Transverse colon (tissue), 4 donors: ENCODE data around the gene PLEKHA6. TPM values are rescaled to one million over a fixed set of nuclear protein-coding genes. Genes with fewer than 3 reads are reported as not detected.

Experiments used
- DNase-seq: peaks from one replicate; pipeline ENCODE4 v3.0.0-alpha.2; 2019
- H3K27ac ChIP-seq, 4 donors: fragments of 200-600 bp; sonication (generic); 2 replicates each; pipeline ENCODE4 v1.5.1; 2016 to 2018; ENCODE audit warnings: inconsistent platforms in 4 of 4
- H3K27me3 ChIP-seq: fragments of 200-600 bp; sonication (generic); 2 replicates; pipeline ENCODE4 v1.5.1; 2017; ENCODE audit warnings: inconsistent platforms
- H3K36me3 ChIP-seq, 4 donors: fragments of 200-600 bp; sonication (generic); 2 replicates each; pipeline ENCODE4 v1.5.1; 2017 to 2019; ENCODE audit warnings: inconsistent platforms in 4 of 4
- H3K4me1 ChIP-seq, 4 donors: fragments of 200-600 bp; sonication (generic); 2 replicates each; pipeline ENCODE4 v1.5.1; 2017 to 2020; ENCODE audit warnings: inconsistent platforms in 4 of 4
- H3K4me3 ChIP-seq, 4 donors: fragments of 200-600 bp; sonication (generic); 1 replicate in 1 of 4; 2 replicates in 3 of 4; pipeline versions ENCODE4 v1.5.1 to v1.6.1; 2017 to 2019; ENCODE audit warnings: inconsistent platforms in 4 of 4
- H3K9me3 ChIP-seq, 2 donors: fragments of 200-600 bp; sonication (generic); 2 replicates each; pipeline ENCODE4 v1.5.1; 2017 to 2019; ENCODE audit warnings: inconsistent platforms in 2 of 2
- EP300 ChIP-seq: sonication (generic); formaldehyde crosslinking; IDR thresholded peaks from one replicate; pipeline ENCODE4 v1.6.1; 2017; ENCODE audit warnings: antibody characterized with exemption, low read depth
- POLR2A ChIP-seq: fragments of 450-650 bp; IDR thresholded peaks from one replicate; pipeline ENCODE4 v1.6.1; 2016; ENCODE audit warnings: antibody characterized with exemption, mild to moderate bottlenecking, moderate library complexity
- POLR2AphosphoS5 ChIP-seq, 3 donors: sonication (generic); formaldehyde crosslinking; IDR thresholded peaks; one replicate each; pipeline ENCODE4 v1.6.1; 2016; ENCODE audit warnings: antibody characterized with exemption in 3 of 3
- WGBS, 2 donors: methylation state at CpG; one replicate each; pipeline ENCODE4 v1.1.5; 2018; ENCODE audit warnings: low coverage in 1 of 2; 5-methylcytosine and 5-hydroxymethylcytosine counted together
- in situ Hi-C, 4 donors: fragments of 200-750 bp; cut with MboI; loops; one replicate each; pipeline versions ENCODE4 v1.15.0 to v1.15.1; 2017; ENCODE audit warnings: low sequenced_read_pairs in 3 of 4, low pct_ligation_motif_present in 1 of 4, low pct_unique_long_range_greater_than_20kb in 1 of 4
- intact Hi-C: fragments of 100-400 bp; cut with DNase I; formaldehyde crosslinking; loops from one replicate; pipeline ENCODE4 v1.15.1; 2023; ENCODE audit warnings: low total_unique reads
- total RNA-seq, 4 donors: library from RNA; depleted of rRNA; stranded (reverse); fragments of >200 nt; gene quantifications; one replicate each; pipeline ENCODE4 v1.1.0, GENCODE V29; 2016
- TF ChIP-seq, protein P1 (sequence below), 5 experiments: fragments of 200-600 bp in 3 of 5; fragments of 450-650 bp in 2 of 5; sonication (generic) in 3 of 5; IDR thresholded peaks; 1 replicate in 2 of 5; 2 replicates in 3 of 5; pipeline ENCODE4 v1.5.1; 2016 to 2017; ENCODE audit warnings: antibody characterized with exemption in 5 of 5, inconsistent platforms in 3 of 5, mild to moderate bottlenecking in 2 of 5, moderate library complexity in 1 of 5

PLEKHA6 gene
- total RNA-seq, 4 donors from 2014 or later = 58.7 to 209 (median 97.9) TPM

DNA sequence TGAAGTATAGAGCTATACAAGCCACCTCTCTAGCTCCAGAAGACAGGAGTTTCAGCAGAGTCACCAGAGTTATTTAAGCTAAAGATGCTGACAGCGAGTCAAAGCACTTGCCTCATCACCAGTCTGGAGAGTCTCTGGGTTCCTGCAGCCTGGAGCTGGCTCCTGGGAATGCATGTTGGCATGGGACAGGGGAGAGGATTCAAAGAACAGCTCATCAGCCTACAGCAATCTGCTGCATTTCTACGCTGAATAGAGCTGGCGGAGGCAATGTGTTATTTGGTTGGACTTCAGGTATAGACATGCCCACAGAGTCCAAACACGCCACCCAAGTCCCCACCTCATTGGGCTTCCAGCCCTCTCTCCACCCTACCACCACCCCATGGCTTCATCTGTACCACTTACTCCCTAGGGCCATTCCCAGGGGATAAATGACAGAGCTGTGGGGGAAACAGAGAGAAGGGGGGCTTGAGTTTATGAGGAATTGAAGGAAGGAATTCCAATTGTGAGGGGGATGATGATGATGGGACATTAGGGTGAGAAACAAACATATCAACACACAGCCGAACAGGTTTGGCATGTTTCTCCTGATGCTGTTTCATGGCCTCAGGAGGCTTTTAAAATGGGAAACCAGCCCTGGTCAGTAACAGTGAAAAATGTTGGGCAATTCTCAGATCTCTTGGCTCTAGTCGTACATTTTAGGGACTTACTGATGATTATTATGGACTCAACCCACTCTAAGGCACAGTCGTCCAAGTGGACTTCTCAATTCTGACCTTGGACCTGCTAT lies 58.4 kb downstream of the PLEKHA6 start:
- 83 to 91% methylated on average over 1 to 7 of the region's 7 CpGs for WGBS, 2 donors
- Histone ChIP-seq H3K27me3 (no peaks in the 10 kb centered on the region), H3K4me3 (no peak overlapping the region), H3K36me3 (no peaks in the 10 kb centered on the region), H3K9me3 (no peaks in the 10 kb centered on the region), H3K27ac (peak overlapping the region in 2 of 4 donors; percentile 17 to 37), H3K4me1 (peaks cover 7 to 28% (median 15%) of the 10 kb centered on the region in 4 donors)
- TF ChIP-seq, protein P1, sequence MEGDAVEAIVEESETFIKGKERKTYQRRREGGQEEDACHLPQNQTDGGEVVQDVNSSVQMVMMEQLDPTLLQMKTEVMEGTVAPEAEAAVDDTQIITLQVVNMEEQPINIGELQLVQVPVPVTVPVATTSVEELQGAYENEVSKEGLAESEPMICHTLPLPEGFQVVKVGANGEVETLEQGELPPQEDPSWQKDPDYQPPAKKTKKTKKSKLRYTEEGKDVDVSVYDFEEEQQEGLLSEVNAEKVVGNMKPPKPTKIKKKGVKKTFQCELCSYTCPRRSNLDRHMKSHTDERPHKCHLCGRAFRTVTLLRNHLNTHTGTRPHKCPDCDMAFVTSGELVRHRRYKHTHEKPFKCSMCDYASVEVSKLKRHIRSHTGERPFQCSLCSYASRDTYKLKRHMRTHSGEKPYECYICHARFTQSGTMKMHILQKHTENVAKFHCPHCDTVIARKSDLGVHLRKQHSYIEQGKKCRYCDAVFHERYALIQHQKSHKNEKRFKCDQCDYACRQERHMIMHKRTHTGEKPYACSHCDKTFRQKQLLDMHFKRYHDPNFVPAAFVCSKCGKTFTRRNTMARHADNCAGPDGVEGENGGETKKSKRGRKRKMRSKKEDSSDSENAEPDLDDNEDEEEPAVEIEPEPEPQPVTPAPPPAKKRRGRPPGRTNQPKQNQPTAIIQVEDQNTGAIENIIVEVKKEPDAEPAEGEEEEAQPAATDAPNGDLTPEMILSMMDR (IDR thresholded peaks at IDR 0.05) = no peak
- TF ChIP-seq POLR2A = no peak
- no peak for TF ChIP-seq EP300
- no peak for TF ChIP-seq POLR2AphosphoS5 (IDR thresholded peaks at IDR 0.05)
- no peak for DNase-seq
- intact Hi-C loops = no loop called here
- in situ Hi-C loops = no loop called here

DNA sequence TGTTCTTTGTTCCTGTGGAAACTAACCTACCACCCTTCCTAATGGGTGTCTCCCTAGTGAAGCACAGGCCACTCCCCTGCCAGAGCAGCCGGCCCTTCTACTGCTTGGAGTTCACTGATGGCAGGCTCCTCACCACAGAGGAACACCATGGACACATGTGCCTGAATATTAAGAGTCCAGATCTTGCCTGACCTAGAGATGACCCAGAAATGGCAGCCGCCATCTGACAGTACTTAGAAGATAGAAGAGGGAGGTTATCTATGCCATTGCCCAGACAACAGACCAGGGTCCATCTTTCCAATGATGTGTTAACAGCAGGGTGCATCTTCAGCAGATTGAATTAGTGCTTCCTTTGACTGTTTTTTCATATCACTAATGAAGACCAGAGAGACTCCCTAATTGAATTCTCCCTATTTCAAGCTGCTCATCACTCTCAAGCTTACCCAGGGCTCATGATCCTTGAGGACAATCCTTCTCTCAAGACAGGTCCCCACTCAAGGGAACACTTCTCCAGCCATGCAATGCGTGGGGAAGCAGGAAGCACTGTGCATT lies 59.8 kb downstream of the PLEKHA6 start:
- 79 to 92% methylated on average over 2 to 3 of the region's 3 CpGs for WGBS, 2 donors
- in situ Hi-C loops (no loop called here), intact Hi-C loops (no loop called here)
- H3K27me3 ChIP-seq = no peaks in the 10 kb centered on the region
- H3K27ac ChIP-seq = peak overlapping the region in 1 of 4 donors; percentile 25
- no peaks in the 10 kb centered on the region for H3K36me3 ChIP-seq
- TF ChIP-seq POLR2A (no peak), EP300 (no peak), POLR2AphosphoS5 (IDR thresholded peaks at IDR 0.05) (no peak)
- TF ChIP-seq, protein P1 (IDR thresholded peaks at IDR 0.05) = no peak
- no peak for DNase-seq
- peaks cover 9 to 43% (median 24%) of the 10 kb centered on the region in 4 donors for H3K4me1 ChIP-seq
- no peak overlapping the region for H3K4me3 ChIP-seq
- H3K9me3 ChIP-seq = no peaks in the 10 kb centered on the region

DNA sequence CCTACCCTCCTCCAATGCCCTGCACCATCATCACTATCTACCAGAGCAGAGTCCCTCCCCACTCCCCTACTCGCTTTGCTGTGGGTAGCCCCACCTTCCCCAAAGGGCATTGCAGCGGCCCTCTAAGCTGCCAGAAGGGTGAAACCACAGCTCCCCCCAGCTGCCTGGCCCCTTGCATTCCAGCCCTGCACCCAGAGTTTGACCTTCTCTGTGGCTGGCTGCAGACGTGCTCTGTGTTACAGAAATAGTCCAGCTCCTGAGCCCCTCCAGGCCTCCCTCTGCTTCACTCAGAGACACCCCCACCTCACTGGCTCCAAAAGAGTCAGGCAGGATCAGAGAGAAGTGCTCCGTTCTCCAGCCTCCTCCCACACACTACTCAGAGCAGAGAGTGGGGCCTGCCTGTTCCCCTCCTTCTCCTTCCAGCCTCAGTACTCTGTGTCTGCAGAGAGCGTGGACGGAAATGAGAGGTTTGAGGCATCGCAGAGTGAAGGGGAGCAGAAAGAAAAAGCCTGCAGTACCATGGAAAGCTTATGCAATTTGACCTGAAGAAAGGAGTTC lies 63.2 kb downstream of the PLEKHA6 start:
- no peak for DNase-seq
- WGBS, 2 donors = 56 to 59% methylated on average over 5 to 7 of the region's 7 CpGs
- no peaks in the 10 kb centered on the region for H3K36me3 ChIP-seq
- no peaks in the 10 kb centered on the region for H3K9me3 ChIP-seq
- in situ Hi-C loops = no loop called here
- peak overlapping the region; percentile 37 to 69 (median 50) for H3K27ac ChIP-seq
- no peak overlapping the region for H3K4me3 ChIP-seq
- peaks cover 9 to 48% (median 24%) of the 10 kb centered on the region in 4 donors for H3K4me1 ChIP-seq
- intact Hi-C loops = no loop called here
- H3K27me3 ChIP-seq = no peaks in the 10 kb centered on the region
- TF ChIP-seq EP300 (no peak), POLR2AphosphoS5 (IDR thresholded peaks at IDR 0.05) (no peak)
- TF ChIP-seq, protein P1 (IDR thresholded peaks at IDR 0.05) = no peak

DNA sequence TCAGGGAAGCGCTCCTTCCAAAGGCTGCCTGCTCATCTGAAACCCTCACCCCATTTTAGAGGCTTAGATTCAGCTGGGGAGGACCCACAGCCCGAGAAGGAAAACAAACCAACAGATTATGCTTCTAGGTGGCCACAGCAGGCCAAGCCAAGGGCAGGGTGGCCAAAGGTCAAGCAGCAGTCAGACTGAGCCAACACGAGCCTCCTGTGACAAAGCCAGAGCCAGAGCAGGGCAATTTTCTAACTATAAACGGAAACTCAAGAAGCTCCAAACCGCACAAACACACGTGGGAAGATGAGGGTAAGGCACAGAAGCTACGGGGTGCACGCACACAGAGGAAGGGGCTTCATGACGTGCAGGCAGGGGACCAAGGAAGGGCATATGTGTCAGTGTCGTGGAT lies 64.1 kb downstream of the PLEKHA6 start:
- Histone ChIP-seq H3K9me3 (no peaks in the 10 kb centered on the region), H3K4me1 (peaks cover 9 to 48% (median 24%) of the 10 kb centered on the region in 4 donors), H3K27ac (peak overlapping the region; percentile 37 to 69 (median 50)), H3K27me3 (no peaks in the 10 kb centered on the region), H3K4me3 (no peak overlapping the region), H3K36me3 (no peaks in the 10 kb centered on the region)
- intact Hi-C loops = no loop called here
- TF ChIP-seq EP300 (no peak), POLR2AphosphoS5 (IDR thresholded peaks at IDR 0.05) (peak in 1 of 3 donors; percentile 7)
- in situ Hi-C loops = no loop called here
- DNase-seq = peak; percentile 46
- WGBS, 2 donors = 36 to 43% methylated on average over 4 to 10 of the region's 10 CpGs
